Right lobe of liver (tissue), 6 donors: ENCODE data around the gene TNNC2. TPM values are rescaled to one million over a fixed set of nuclear protein-coding genes. Genes with fewer than 3 reads are reported as not detected.

ENCODE experiments used
- ATAC-seq, 4 donors: fragments of 200-7000 bp; cut with Tn5 transposase; one replicate each; pipeline ENCODE4 v1.9.1; 2020; ENCODE audit warnings: mild to moderate bottlenecking in 4 of 4, moderate library complexity in 4 of 4
- DNase-seq, 3 donors: peaks; one replicate each; pipeline ENCODE4 v3.0.0-alpha.2; 2020
- H3K27ac ChIP-seq, 3 donors: fragments of 200-600 bp; one replicate each; pipeline ENCODE4 v1.8.0; 2022
- H3K27me3 ChIP-seq, 2 donors: fragments of 200-600 bp; one replicate each; pipeline ENCODE4 v1.8.0; 2022
- H3K36me3 ChIP-seq, 4 donors: fragments of 200-600 bp; sonication (generic) in 1 of 4; one replicate each; pipeline versions ENCODE4 v1.5.1 to v1.8.0; 2017 to 2022; ENCODE audit warnings: control low read depth in 1 of 4
- H3K4me1 ChIP-seq, 4 donors: fragments of 200-600 bp; sonication (generic) in 1 of 4; one replicate each; pipeline versions ENCODE4 v1.5.1 to v1.8.0; 2017 to 2022; ENCODE audit warnings: control low read depth in 1 of 4
- H3K4me3 ChIP-seq, 3 donors: fragments of 200-600 bp; one replicate each; pipeline ENCODE4 v1.8.0; 2022
- H3K9me3 ChIP-seq, 4 donors: fragments of 200-600 bp; sonication (generic) in 1 of 4; one replicate each; pipeline versions ENCODE4 v1.5.1 to v1.8.0; 2017 to 2022; ENCODE audit warnings: control low read depth in 1 of 4
- CTCF ChIP-seq, 4 donors: fragments of 200-600 bp in 3 of 4; fragments of 450-650 bp in 1 of 4; IDR thresholded peaks; one replicate each; pipeline versions ENCODE4 v1.5.1 to v1.8.0; 2016 to 2022; ENCODE audit warnings: antibody characterized with exemption in 4 of 4, mild to moderate bottlenecking in 2 of 4
- POLR2A ChIP-seq: fragments of 450-650 bp; IDR thresholded peaks from one replicate; pipeline ENCODE4 v1.6.1; 2017; ENCODE audit warnings: antibody characterized with exemption, mild to moderate bottlenecking
- WGBS: methylation state at CpG from one replicate; pipeline ENCODE4 v1.1.6; 2018; ENCODE audit warnings: low coverage, low lambda C conversion rate; ENCODE audit not compliant: insufficient coverage; ENCODE audit errors: missing lambda C conversion rate; 5-methylcytosine and 5-hydroxymethylcytosine counted together
- intact Hi-C, 2 donors: fragments of 100-400 bp; cut with DNase I; formaldehyde crosslinking; loops; one replicate each; pipeline versions ENCODE4 v1.11.2 to v1.14.1; 2022
- total RNA-seq, 6 experiments: library from RNA; depleted of rRNA in 2 of 6; stranded (reverse); fragments of >200 nt in 2 of 6; fragmentation: NEBNext Ultra II Directional in 3 of 6; extraction: Animal tissue kit (Norgen Biotek cat#: 25700) in 3 of 6; gene quantifications; one replicate each; pipeline versions ENCODE4 v1.1.0 to v1.2.4, GENCODE V29; 2016 to 2023
- donor health status: DM: no; HTN: yes; CAD: no.
- donor health status: DM: no; HTN: no; CAD: no.
- donor health status: DM: no; HTN: no; CAD: no.
- donor health status: DM: no; HTN: yes; CAD: no.
- donor health status: DM: no; HTN: yes; CAD: no.

Gene TNNC2
- total RNA-seq, 6 experiments from 2014 or later = 0.37 to 3.5 (median 0.86) TPM; not detected in 3

- ATAC-seq = peak; percentile 81 to 90 (median 85)
- TF ChIP-seq POLR2A (no peak), CTCF (IDR thresholded peaks at IDR 0.05) (peak; percentile 35 to 55 (median 39))
- no peak overlapping the region for H3K27ac ChIP-seq
- H3K9me3 ChIP-seq = no peaks in the 10 kb centered on the region
- WGBS = 7% methylated on average over 12 of the region's 57 CpGs
- intact Hi-C loops = loop anchor here in 1 of 2 donors (10.0 kb wide), 1 partner anchor 141 kb away; no protein-coding TSS in a partner anchor
- H3K4me3 ChIP-seq = no peak overlapping the region
- peaks cover 0 to 16% of the 10 kb centered on the region in 2 donors for H3K27me3 ChIP-seq
- DNase-seq = peak in 2 of 3 donors; percentile 61 to 63
- H3K36me3 ChIP-seq = no peaks in the 10 kb centered on the region
- no peaks in the 10 kb centered on the region for H3K4me1 ChIP-seq
Observed at GRCh38 chr20:45823949-45824835, 2.9 kb downstream of the TNNC2 start.

GRCh38 chr20:45822857-45823256, 4.3 kb downstream of the TNNC2 start:
- ATAC-seq (peak in 1 of 4 donors; percentile 17), DNase-seq (no peak)
- Histone ChIP-seq H3K27me3 (peaks cover 0 to 16% of the 10 kb centered on the region in 2 donors), H3K27ac (no peak overlapping the region), H3K36me3 (no peaks in the 10 kb centered on the region), H3K4me3 (no peak overlapping the region), H3K4me1 (no peaks in the 10 kb centered on the region), H3K9me3 (no peaks in the 10 kb centered on the region)
- intact Hi-C loops = loop anchor here in 1 of 2 donors (10.0 kb wide), 1 partner anchor 142 kb away; no protein-coding TSS in a partner anchor
- TF ChIP-seq POLR2A (no peak), CTCF (IDR thresholded peaks at IDR 0.05) (no peak)
- 20% methylated on average over 12 of the region's 24 CpGs for WGBS

GRCh38 chr20:45821947-45822346, 5.2 kb downstream of the TNNC2 start:
- Histone ChIP-seq H3K36me3 (no peaks in the 10 kb centered on the region), H3K4me3 (no peak overlapping the region), H3K9me3 (no peaks in the 10 kb centered on the region), H3K27ac (no peak overlapping the region), H3K4me1 (no peaks in the 10 kb centered on the region), H3K27me3 (peaks cover 0 to 16% of the 10 kb centered on the region in 2 donors)
- no peak for ATAC-seq
- no peak for DNase-seq
- intact Hi-C loops = loop anchor here in 1 of 2 donors (10.0 kb wide), 1 partner anchor 143 kb away; no protein-coding TSS in a partner anchor
- WGBS = 81% methylated on average over 2 of the region's 2 CpGs
- TF ChIP-seq POLR2A (no peak), CTCF (IDR thresholded peaks at IDR 0.05) (no peak)

GRCh38 chr20:45819466-45819865, 7.6 kb downstream of the TNNC2 start:
- peaks cover 0 to 16% of the 10 kb centered on the region in 2 donors for H3K27me3 ChIP-seq
- 95% methylated on average over 4 of the region's 4 CpGs for WGBS
- no peak overlapping the region for H3K27ac ChIP-seq
- TF ChIP-seq CTCF (IDR thresholded peaks at IDR 0.05) = no peak
- TF ChIP-seq POLR2A = no peak
- H3K4me1 ChIP-seq = no peaks in the 10 kb centered on the region
- H3K4me3 ChIP-seq = no peak overlapping the region
- H3K36me3 ChIP-seq = no peaks in the 10 kb centered on the region
- intact Hi-C loops = loop anchor here in 1 of 2 donors (10.0 kb wide), 1 partner anchor 135 kb away; no protein-coding TSS in a partner anchor
- DNase-seq (no peak), ATAC-seq (no peak)
- no peaks in the 10 kb centered on the region for H3K9me3 ChIP-seq
